GM10248 (cell line): Measurements from ENCODE around the gene BRICD5.
"Not testable (repeated sequence)": the region's sequence is repeated elsewhere in the genome, so short reads cannot be mapped to it uniquely, and the experiment has no call there.

Experiments used
- CTCF ChIA-PET: fragments of 300-600 bp; sonication (Branson Sonifier 250); formaldehyde crosslinking; extraction: SDS; loops from one replicate; lab custom pipeline; 2021; ENCODE audit warnings: antibody characterized with exemption; lab: Yijun Ruan, JAX
- POLR2A ChIA-PET: fragments of 350-650 bp; sonication (Branson Sonifier 250); formaldehyde crosslinking; extraction: SDS; loops from one replicate; lab custom pipeline; 2020; ENCODE audit warnings: antibody characterized with exemption; lab: Yijun Ruan, JAX
- DNase-seq: peaks from one replicate; pipeline ENCODE4 v3.0.0; 2012; ENCODE audit errors: extremely low spot score
- TF ChIP-seq, protein P1 (sequence below): IDR thresholded peaks from 2 replicates; pipeline ENCODE4 v1.5.1; 2012; ENCODE audit warnings: mild to moderate bottlenecking, low read depth; ENCODE audit errors: extremely low read depth, missing control alignments, control extremely low read depth

The BRICD5 gene

DNA sequence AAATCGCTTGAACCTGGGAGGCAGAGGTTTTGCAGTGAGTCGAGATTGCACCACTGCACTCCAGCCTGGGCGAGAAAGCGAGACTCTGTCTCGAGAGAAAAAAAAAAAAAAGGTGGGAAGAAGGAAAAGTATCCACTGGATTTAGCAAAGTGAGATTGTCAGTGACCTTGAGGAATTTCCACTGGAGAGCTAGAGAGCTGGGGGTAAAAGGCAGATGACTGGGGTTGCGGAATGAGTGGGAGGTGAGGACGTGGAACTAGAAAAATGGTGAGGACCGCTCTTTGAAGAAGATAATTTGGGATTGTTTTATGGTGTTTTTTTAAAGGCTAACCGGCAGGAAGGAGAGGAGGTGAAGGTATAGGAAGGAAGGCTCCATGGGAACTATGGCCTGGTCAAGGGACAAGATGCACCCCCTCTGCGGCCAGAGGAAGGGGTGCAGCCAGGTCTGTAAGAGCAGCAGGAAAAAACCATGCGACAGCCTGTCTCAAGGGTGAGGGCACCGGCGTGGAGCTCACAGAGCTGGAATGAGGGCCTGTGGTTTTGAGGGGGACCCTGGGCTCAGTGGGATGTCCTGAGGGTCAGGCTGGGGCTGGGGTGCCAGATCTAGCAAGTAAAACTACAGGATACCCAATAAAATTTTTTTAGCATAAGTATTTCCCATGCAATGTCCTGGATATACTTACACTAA lies 6.1 kb downstream of the BRICD5 start:
- ChIA-PET CTCF (interaction anchor here (1.3 to 2.7 kb wide), 2 partner anchors 10 to 13 kb away, joined by 4 to 13 read pairs; no protein-coding TSS in a partner anchor), POLR2A (interaction anchor here (1.0 to 1.7 kb wide), 2 partner anchors 49 to 240 kb away, joined by 3 to 7 read pairs; partner anchors contain the start of genes RPS2 and TRAF7)
- DNase-seq: no peak
- TF ChIP-seq, protein P1, sequence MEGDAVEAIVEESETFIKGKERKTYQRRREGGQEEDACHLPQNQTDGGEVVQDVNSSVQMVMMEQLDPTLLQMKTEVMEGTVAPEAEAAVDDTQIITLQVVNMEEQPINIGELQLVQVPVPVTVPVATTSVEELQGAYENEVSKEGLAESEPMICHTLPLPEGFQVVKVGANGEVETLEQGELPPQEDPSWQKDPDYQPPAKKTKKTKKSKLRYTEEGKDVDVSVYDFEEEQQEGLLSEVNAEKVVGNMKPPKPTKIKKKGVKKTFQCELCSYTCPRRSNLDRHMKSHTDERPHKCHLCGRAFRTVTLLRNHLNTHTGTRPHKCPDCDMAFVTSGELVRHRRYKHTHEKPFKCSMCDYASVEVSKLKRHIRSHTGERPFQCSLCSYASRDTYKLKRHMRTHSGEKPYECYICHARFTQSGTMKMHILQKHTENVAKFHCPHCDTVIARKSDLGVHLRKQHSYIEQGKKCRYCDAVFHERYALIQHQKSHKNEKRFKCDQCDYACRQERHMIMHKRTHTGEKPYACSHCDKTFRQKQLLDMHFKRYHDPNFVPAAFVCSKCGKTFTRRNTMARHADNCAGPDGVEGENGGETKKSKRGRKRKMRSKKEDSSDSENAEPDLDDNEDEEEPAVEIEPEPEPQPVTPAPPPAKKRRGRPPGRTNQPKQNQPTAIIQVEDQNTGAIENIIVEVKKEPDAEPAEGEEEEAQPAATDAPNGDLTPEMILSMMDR: no peak

DNA sequence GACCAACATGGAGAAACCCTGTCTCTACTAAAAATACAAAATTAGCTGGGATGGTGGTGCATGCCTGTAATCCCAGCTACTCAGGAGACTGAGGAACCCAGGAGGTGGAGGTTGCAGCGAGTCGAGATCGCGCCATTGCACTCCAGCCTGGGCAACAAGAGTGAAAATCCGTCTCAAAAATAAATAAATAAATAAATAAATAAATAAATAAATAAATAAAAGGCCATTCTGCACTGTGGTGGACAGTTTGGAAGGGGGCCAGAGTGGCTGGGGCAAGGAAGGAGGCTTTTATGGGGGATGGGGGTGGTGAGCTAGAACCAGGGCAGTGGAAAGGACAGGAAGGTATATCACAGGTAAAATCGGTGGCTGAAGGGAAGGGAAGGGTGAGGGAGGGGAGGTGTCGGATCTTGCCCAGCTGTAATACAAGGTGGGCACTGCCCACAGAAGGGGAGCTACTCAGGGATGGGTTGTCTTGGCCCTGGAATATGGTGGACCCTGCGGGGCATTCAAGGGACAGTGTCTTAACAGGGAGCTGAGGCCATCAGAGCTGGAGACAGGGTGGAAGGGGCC lies 7.5 kb downstream of the BRICD5 start:
- CTCF ChIA-PET: interaction anchor here (1.0 to 1.7 kb wide), 3 partner anchors 8 to 48 kb away, joined by 3 to 16 read pairs (median 6); partner anchors contain the start of genes ECI1 and TRAF7
- DNase-seq: not testable (repeated sequence)
- POLR2A ChIA-PET: interaction anchor here (0.5 to 1.2 kb wide), 3 partner anchors 12 to 49 kb away, joined by 3 to 5 read pairs (median 4); partner anchors contain the start of genes PGP and TRAF7

DNA sequence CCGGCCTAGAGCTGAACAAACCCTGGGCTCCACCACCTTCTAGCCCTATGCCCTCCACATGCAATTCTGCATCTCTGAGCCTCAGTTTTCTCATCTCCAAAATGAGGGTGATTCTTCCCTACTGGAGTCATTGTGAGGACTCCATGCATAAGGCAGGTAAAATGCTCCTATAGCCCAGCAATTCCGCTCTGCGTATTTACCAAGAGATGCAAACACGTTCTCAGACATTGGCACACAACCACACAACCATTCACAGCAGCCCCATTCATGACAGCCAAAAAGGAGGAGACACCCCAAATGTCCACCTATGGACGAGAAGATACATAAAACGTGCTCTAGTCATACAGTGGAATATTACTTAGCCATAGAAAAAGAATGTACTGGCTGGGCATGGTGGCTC lies 10.3 kb downstream of the BRICD5 start:
- TF ChIP-seq, protein P1: no peak

DNA sequence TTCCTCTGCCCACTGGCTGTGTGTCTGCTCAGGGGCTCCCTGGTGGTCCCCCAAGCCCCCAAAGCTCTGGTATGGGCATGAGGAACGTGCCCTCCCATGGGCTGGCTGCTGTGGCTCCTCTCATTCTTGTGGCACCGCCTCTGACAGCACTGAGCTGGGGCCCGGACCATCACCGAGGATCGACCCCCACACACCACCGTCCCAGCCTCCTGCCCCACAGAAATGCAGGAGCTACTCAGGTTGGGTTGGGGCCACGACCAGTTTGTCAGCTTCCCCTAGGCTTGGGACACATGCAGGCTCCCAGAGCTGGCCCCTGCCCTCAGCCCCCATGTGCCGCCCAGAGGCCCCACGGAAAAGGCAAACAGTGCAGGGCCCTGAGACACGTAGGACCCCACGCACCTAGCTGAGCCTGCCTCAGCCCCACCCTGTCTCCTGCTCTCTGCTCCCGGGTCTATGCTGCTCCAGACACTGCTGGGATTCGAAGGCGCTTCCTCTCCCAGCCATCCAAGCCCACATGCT lies 11.0 kb downstream of the BRICD5 start:
- no peak for DNase-seq
- CTCF ChIA-PET: interaction anchor here (1.3 to 1.6 kb wide), 2 partner anchors 52 to 301 kb away, joined by 3 read pairs; no protein-coding TSS in a partner anchor
- TF ChIP-seq, protein P1: no peak
- POLR2A ChIA-PET: no interaction called here

More for the DNA sequence above, 10.3 kb downstream of the BRICD5 start:
- ChIA-PET POLR2A (no interaction called here), CTCF (interaction anchor here (1.6 kb wide), 1 partner anchor 301 kb away, joined by 3 read pairs; no protein-coding TSS in a partner anchor)
- DNase-seq: no peak

DNA sequence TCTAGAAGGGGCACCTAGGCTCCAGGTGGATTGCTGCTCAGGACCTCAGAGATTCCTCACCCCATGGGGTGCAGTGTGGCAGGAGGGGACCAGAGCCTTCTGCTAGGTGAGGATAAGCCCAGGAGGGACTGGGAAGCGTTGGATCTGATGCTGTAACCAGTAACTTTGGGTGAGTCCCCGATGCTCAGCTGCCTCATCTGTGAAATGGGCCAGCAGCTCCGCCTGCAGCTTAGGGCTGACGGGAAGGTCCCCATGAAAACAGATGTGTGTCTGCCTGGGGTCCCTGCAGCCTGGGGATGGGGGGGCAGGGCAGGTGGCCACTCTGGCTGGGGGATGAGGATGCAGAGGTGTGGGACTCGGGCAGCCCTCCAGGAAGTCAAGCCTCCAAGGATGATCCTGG lies 11.6 kb downstream of the BRICD5 start:
- ChIA-PET CTCF (interaction anchor here (1.3 to 1.6 kb wide), 2 partner anchors 53 to 302 kb away, joined by 3 read pairs; no protein-coding TSS in a partner anchor), POLR2A (interaction anchor here (1.4 kb wide), 1 partner anchor 44 kb away, joined by 3 read pairs; the partner anchor contains the start of gene TRAF7)
- TF ChIP-seq, protein P1: no peak

DNA sequence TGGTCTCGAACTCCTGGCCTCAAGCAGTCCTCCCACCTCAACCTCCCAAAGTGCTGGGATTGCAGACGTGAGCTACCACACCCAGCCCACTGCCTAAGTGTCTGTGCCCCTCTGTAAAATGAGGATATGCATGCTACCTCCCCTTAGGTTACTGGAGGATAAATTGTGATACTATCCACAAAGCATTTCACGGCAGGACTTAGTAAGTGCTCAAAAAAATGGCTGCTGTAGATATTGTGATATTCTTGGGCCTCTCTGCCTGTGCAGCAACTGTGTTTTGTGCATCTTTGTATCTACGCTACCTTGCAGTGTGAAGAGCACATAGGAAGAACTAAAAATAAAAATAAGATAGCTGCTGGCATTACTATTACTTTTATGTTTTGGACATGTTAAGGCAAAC lies 12.4 kb downstream of the BRICD5 start:
- POLR2A ChIA-PET: interaction anchor here (1.4 kb wide), 1 partner anchor 43 kb away, joined by 3 read pairs; the partner anchor contains the start of gene TRAF7
- no peak for DNase-seq
- CTCF ChIA-PET: interaction anchor here (1.3 kb wide), 1 partner anchor 54 kb away, joined by 3 read pairs; no protein-coding TSS in a partner anchor
- TF ChIP-seq, protein P1: no peak

More for the DNA sequence above, 11.6 kb downstream of the BRICD5 start:
- no peak for DNase-seq
